Right forelimb (tissue), 1 donor: ENCODE measurements around the gene DLX2.
"Not testable (repeated sequence)": the region's sequence is repeated elsewhere in the genome, so short reads cannot be mapped to it uniquely, and the experiment has no call there.

Source experiments
- DNase-seq: peaks from one replicate; pipeline ENCODE4 v3.0.0-alpha.2; 2018

Gene DLX2

DNA sequence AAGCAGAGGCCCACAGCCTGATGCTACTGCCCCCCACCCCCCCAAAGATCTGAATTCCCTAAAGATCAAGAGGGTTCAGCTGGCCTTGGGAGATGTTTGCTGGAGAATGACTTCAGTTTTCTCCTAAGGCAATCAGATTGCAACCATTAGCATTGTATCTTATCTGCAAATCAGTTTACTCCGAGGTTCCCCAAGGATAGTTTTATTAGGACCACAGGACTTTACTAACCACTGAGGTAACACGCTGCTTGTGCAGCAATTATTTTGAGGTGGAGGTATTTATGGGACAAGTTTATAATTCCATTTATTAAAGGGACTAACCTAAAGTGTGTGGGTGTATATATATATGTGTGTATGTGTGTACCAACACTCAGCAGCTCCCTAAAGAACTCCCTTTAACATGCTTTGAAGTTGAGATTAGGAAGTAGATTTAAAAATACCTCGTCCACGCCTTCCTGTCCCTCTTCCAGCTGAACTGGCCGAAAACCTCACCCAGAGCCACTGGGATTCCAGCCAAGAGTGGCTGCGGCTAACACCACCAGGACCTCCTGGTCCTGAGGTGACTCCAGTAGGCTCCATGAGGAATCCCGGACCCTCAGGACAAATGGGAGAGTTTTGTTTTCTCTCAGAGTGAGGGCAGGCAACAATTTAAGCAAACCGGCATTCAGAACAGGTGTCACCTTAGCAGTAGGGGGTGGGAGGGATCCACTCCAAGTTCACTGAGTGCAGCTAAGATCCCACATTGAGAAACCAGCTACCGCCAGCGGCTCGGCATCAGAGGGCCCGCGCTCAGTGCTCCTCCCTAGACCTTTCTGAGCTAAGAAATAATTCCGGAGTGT, 20.4 kb downstream of the DLX2 start:
- DNase-seq = peak; percentile 50

DNA sequence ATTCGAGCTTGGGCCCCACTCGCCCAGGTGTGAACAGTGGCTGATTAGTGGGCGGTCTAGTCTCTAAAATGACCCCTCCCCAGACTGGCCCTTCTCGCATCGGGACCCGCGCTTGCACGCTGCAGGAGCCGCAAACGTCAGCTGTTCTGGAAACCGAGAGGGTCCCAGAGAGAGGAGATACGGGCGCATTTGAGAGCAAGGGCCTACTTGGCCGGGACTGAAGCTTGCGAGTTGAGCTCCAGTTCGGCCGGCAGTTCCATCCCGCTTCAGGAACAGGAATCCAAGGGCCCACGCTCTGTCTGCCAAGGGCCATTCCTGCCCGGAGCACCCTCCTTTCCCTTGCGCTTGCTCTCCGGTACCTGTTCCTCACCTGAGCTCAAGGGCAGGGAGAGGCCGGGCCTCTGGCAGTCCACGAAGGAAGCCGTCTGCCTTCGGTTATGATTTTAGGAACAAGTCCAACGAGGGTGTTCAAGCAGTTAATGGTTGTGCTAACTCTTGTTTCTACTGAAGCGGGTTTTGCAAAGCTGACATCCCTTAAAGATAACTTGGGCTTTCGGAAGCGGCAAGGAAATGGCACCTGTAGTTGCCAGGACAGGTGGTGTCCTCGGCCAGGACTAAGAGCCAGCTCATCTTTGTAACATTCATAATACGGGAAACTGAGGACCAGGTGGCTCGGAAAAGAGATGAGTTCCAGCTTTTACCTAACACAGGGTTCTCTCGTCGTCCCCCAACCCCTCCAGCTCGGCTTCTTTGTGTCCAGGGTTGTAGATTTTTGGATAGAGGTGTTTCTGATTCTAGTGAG, 21.3 kb downstream of the DLX2 start:
- peak; percentile 51 for DNase-seq

DNA sequence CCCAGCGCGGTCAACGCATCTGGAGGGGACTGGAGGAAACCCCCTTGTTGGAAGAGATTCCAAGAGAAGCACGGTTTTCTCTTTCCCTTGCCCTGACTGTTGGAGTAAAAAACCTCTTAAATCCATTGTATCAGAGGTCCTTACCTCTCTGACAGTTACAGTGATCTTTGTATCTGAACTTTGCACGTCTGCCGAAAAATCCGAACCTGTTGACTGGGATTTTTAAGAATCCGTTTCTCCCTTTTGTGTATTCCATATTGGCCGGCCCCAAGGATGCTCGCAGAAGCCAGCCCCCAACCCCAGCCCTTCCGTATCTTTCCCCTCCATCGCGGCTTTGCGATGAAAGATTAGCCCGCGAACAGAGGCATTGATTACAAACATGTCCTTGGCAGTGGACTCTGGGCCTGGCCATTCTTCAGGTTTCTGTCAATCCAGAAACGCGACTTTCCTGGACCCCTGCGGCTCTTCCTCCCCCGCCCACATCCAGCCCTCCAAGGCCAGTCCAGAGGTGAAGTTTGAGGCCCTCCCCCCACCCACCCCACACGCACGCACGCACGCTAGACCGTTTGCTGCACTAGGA, 22.0 kb downstream of the DLX2 start:
- no peak for DNase-seq

DNA sequence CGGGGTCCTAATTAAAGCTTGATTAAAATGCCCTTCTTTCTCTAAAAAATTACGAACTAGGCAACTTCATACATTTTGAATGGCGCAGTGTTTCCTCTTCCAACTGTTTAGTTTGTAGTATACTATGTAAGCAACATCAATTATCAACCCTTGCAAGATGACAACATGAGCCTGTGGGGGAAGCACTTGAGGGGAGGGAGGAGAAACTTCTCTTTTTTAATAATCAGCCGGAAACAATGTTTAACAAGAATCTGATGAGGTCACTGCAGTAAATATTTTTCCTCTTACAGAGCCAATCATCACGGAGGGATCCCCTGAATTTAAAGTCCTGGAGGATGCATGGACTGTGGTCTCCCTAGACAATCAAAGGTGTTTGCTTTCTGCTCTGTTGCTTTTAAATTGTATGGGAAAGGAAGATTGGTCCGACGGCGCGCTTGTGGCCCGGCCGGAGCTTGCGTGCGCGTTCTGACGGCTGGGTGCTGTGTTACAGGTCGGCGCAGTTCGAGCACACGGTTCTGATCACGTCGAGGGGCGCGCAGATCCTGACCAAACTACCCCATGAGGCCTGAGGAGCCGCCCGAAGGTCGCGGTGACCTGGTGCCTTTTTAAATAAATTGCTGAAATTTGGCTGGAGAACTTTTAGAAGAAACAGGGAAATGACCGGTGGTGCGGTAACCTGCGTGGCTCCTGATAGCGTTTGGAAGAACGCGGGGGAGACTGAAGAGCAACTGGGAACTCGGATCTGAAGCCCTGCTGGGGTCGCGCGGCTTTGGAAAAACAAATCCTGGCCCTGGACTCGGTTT, 22.7 kb downstream of the DLX2 start:
- DNase-seq = no peak

DNA sequence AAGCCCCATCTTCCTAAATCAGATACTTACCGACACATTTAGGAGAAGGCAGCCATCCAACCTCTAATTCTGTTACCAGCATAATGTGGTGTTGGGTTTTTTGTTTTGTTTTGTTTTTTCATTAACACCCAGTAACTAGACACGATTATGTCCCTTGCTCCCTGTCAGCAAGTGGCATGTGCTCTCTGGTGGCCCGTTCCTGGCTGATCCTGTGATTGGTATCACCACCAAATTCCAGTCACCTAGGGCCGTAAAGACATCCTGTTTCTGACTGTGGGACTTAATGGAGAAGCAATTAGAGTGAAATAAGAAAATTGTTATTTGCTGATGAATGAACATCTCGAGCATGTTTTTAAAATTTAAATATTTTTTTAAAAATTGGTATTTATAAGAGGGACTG, 23.3 kb downstream of the DLX2 start:
- no peak for DNase-seq

DNA sequence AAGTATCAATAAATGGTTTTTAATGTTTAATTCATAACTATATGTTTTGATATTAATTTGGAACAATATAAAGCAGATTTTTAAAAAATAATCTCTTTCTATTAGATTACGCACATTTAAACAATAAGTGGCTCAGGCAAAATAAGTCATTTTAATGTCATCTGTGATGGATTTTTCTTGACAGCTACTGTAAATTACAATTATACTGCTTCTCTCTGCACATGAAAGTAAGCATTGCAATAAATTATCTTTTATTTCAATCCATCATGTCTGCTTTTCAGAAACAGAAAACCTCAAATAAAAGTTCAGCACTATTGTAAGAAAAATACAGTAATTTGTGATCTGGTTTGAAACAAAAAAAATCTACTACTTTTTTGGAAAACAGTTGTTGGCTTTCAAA, 28.4 kb downstream of the DLX2 start:
- no peak for DNase-seq

DNA sequence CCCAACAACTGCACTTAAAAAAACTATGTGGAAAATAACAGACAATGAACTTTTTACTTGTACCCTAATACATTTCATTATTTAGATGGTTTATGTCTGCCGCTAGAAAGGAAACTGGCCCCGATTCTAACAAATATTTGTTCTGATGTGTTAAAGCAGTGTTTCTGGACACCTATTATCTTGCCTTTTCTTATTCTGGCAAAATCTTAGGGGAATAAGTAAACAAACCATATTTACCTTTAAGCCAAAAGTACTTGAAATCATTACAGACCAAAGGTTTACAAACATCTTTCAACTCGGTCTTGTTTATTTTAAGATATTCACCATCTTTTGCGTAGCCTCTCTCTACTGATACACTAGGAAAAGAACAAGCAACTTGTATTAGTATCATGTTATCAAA, 29.2 kb downstream of the DLX2 start:
- DNase-seq = no peak

DNA sequence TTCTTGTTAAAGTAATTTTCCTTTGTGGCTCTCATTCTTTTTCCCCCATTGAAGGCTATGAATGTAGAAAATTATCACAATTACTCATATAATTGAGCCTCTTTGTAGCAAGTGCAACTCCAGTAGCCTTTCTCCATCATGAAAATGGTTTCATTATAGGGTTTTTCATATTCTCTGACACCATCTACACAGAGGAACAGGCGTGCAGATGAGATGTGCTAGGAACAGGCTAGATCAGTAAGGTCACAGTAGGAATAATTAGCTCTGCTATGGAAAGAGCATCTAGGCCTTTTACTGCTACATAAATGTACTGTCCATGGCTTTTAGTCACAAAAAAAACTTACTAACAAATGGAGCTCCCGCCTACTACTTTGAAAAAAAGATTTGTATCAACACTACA, 30.0 kb downstream of the DLX2 start:
- no peak for DNase-seq

DNA sequence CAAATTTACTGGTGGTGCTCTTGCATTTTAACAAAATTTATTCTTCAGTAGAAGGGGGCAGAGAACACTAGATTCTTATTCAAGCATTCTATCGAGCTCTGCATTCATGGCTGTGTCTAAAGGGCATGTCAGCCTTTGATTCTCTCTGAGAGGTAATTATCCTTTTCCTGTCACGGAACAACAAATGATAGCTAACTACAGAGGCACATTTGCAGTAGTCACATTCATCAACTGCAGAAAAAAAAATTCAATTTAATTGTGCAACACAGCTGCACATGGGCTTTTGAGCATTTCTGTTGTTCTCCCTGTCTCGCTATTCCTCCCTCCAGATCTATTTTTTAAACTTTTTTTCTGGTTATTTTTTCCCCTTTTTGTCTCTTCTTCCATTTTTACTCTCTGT, 30.4 kb downstream of the DLX2 start:
- no peak for DNase-seq

DNA sequence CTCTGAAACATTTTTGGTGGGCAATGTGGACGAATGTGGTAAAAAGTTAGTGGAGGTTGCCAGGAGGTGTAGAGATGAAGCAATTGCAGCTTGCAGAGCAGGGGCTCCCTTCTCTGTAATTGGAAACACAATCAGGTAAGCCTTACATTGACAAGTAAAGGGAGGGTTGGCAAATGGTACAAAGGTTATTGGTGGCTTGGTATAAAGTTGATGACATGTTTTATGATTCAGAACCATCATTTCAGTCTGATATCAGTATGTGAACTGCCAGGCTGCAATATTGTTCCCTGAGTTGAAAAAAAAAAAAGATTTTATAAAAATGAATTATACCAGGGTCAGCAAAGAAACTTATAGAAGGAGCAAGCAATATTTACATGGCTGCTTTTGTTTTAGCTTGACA, 31.8 kb downstream of the DLX2 start:
- DNase-seq = no peak

DNA sequence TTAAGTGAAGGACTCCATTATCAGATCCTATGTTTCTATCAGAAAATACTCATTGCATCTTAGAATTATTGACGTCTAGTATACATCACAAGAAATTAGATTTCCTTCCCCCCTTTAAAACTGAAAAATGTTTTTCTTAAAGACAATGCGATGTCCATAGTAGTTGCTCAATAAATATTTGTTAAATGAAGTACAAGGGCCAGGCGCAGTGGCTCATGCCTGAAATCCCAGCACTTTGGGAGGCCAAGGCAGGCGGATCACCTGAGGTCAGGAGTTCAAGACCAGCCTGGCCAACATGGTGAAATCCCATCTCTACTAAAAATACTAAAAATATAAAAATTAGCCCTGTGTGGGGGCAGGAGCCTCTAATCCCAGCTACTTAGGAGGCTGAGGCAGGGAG, 34.8 kb downstream of the DLX2 start:
- DNase-seq = not testable (repeated sequence)

DNA sequence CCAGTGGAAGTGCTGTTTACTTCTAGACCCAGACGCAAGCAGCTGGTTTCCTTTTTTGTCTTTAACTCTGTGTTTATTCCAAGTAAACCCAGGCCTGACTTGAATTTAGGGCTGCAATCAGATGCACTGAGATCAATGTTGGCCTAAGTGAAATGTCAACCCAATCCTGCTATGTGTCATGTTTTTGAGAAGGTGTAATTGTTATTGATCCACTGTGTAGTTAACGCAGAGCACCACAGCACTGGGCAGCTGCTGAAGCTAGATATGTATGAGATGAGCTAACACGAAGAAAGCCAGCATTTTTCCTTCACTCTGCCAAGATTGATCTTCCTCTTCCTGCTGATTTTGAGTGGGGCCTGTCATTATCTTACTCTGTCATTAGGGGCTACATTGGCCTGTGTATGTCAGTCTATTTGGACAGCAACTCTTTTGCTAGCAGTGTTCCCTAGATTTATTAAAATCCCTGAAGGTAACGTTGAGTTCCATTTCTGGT, 36.3 kb downstream of the DLX2 start:
- DNase-seq = no peak

DNA sequence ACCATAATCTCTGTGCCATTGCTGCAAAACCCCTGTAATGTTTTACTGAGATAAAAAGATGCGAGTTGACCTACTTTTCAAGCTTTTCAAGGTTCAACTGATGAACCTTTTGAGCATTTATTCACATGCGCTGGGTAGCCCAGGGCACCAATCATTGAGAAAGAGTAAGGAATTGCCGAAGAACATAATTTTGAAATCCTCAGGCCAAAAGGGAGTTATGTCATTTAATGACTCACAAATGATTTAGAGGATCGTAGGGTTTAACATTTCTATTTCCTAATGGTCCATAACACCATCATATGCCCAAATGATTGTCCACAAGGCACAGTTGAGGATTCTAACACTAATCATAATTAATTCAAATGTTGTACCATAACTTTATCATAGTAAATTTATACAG, 37.6 kb downstream of the DLX2 start:
- no peak for DNase-seq

DNA sequence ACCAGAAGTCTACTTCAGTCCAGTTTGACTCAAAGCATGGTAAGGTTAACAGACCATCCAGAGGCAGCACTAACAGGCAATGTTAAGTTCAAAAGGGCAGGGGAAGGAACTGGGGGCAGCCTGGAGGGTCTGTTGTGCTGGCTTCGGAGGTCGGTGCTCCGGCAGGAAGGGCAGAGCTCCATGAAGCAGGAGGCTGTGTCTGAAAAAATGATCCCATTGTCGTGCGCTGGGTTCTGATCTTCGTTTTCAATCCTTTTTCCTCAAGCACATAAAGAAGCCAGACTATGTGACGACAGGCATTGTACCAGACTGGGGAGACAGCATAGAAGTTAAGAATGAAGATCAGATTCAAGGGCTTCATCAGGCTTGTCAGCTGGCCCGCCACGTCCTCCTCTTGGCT, 39.3 kb downstream of the DLX2 start:
- no peak for DNase-seq

DNA sequence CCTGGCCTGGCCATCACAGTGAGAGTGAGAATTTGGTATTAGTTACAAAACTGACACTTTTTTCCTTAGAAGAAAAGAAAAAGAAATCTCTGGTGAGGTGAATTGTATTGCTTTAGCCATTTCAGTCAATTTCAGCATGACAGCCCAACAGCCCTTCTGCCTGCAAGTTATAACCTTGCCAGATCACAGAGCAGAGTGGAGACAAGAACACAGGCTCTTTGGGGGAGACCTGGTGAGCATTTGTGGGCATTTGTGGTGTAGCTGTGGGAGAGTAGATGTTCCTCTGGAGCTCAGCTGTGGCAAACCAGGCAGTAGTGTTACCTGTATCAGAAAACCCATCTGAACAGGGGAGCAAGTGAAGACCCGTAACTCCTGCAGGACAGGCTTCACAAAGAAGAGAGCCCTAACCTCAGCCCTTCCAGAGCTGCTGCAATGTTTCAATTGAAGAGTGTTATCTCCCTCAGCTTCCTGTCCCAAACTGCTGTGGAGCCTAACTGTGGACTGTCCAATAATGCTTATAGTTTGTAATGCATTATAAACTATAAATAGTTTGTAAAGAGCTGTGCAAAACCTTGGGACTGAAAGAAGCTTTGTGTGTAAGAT, 40.2 kb downstream of the DLX2 start:
- no peak for DNase-seq

DNA sequence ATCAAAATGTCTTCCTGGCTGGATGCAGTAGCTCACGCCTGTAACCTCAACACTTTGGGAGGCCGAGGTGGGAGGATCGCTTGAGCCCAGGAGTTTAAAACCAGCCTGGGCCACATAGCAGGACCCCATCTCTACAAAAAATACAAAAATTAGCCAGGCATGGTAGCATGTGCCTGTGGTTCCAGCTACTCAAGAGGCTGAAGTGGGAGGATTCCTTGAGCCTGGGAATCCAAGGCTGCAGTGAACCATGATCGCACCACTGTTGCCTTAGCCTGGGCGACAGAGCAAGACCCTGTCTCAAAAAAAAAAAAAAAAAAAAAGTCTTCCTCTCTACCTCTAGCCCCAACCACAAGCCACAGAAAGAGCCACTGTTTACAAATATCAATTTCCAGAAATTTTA, 42.6 kb downstream of the DLX2 start:
- not testable (repeated sequence) for DNase-seq

DNA sequence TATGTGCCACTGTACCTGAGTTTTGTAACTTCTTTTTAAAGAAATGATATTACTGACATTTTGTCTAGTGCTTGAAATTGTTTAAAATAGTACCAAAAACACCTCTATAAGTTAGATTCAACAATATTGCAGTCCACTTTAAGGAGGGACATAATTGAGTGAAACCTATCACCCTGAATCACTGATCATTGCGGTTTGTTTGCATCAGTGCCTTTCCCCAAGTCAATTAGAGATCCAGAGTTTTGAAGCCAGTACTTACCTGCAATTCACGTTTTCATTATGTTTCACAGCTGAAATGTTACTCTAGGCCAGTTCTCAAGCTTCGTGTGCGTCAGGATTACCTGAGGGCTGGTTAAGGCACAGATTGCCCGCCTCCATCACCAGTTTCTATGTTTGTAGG, 44.0 kb downstream of the DLX2 start:
- DNase-seq = no peak

DNA sequence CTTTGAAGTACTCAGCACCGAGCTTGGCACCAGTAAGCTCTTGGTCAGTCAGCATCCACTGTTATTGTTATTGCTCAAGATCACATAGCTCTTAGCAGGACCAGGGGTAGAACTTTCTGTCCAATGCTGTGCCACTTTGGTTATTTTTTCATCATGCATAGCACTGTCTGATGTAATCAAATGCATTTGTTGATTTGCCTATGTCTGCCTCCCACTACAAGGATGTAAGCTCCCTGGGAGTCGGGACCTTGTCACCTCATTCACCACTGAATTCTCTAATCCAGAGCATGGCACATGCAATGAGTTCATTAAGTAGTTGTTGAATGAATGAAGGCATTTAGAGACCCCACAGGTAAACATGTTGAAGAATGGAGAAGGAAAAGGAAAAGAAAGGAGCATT, 46.4 kb downstream of the DLX2 start:
- DNase-seq = no peak

DNA sequence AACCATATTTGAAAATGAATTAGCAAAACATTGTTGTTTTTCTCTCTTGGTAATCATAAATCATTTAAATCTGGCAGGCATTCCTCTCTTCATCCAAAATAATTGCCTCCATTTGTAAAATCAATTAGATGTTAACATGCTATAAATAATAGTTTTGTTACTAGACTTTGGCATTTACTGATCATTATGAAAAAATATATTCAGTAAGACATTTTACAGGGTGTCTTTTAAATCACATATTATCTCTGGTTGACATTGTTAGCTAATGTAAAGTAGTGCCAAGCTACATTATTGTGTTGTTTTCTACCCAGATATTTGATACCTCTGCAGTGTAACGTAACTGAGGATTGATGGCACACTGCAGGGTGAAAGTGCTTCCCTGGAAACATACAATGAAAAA, 49.2 kb downstream of the DLX2 start:
- no peak for DNase-seq

DNA sequence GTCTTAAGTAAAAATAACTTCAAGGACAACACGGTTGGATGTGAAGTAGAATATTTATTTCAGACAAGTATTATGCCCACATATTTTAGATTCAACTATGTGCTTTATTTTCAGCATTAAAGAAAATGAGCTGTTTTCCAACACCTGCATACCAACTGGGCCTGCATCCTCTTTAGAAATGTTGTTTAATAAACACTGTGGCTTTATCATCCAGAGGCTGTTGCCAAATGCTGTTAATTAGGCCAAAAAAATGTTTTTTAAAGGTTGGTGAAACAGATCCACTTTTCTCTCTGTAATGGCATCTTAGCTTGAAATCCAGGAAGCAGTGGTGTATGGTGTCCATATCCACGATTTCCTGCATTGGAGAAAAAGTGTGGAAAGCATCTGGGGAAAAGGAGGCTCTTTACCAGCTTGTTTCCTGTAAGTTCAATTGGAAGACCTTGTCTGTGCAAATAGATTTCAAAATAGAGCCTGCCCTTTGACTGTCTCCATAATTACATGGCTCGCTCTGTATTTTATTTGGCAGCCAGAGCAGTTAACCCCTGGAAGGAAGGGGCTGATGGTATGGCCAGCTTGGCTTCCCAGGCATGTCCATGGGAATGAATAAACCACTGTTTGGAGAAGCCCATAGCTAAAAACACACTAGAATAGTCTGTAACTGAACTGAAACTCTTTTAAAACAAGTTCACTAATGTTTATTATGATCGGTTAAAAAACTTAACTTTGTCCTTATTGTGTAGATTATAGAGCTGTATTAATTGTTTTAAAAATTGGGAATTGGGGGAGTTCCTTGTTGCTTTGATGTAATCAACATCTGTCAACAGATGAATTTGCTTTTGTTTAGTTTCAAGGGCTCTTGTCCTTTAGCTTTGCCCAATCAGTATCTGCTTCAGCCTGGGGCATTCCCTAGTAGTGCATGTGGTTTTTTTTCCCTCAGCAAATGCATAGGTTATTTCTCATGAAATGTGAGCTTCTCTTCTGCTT, 50.4 kb downstream of the DLX2 start:
- DNase-seq = no peak

DNA sequence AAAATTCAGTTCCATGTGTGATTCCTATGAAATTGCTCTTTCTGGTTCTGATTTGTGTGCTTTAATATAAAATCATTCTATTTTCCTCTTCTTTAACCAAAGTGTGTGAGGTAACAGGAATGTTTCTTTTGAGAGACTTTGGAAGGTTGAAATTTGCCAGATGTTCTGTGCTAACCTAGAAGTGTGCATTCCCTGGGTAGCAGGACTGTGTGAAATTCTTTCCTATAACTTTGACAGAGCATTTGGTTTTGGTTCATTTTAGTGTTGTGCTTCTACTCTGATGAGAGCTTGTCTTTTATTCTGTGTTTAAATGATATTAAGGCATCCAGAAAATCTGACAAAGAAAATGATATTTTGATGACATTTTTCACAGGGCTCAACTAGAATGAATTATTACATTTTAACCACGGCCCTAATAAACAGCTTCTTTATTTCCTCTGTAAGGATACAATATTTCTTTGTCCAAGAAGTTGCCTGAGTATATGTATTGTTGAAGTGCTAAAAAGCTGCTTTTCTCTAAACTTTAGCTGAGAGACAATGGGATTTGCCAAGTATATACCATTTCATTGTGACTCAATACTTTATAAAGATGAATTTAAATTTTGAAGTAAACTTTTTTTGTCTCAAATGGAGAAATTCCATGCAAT, 52.1 kb downstream of the DLX2 start:
- no peak for DNase-seq
